Activated naive CD8-positive, alpha-beta T cell treated with anti-CD3 and anti-CD28 coated beads, Interleukin-2, amount 10 ng/mL, durations not matched to agents 7 days and 5 days (primary cell): ENCODE data around the gene PI16. TPM values are rescaled to one million over a fixed set of nuclear protein-coding genes. Genes with fewer than 3 reads are reported as not detected.
A peak's percentile ranks its signal among the peaks of the same experiment; 100 is the strongest.
"Not testable (repeated sequence)": the region's sequence is repeated elsewhere in the genome, so short reads cannot be mapped to it uniquely, and the experiment has no call there.

Source experiments
- ATAC-seq: fragments of 150-1000 bp; cut with Tn5 transposase; one replicate; pipeline ENCODE4 v1.10.0; 2021; ENCODE audit warnings: low read depth, moderate library complexity
- POLR2A ChIA-PET: fragments of 350-600 bp; sonication (Branson Sonifier 250); formaldehyde crosslinking; loops from one replicate; lab custom pipeline; 2021; ENCODE audit warnings: antibody characterized with exemption; lab: Charles Lee
- DNase-seq: peaks from one replicate; pipeline ENCODE4 v3.0.0; 2021
- H3K27ac Mint-ChIP-seq: one replicate; pipeline ENCODE4 v1.8.0; 2022; ENCODE audit warnings: mild to moderate bottlenecking, mixed read lengths
- H3K27me3 Mint-ChIP-seq: one replicate; pipeline ENCODE4 v1.8.0; 2022; ENCODE audit warnings: mild to moderate bottlenecking, moderate library complexity, mixed read lengths
- H3K36me3 Mint-ChIP-seq: one replicate; pipeline ENCODE4 v1.8.0; 2021; ENCODE audit warnings: mild to moderate bottlenecking, mixed read lengths
- H3K4me1 Mint-ChIP-seq: one replicate; pipeline ENCODE4 v1.8.0; 2021; ENCODE audit warnings: mixed read lengths
- H3K4me3 Mint-ChIP-seq: one replicate; pipeline ENCODE4 v1.8.0; 2022; ENCODE audit warnings: mild to moderate bottlenecking, moderate library complexity, mixed read lengths
- H3K9me3 Mint-ChIP-seq: one replicate; pipeline ENCODE4 v1.8.0; 2021; ENCODE audit warnings: mixed read lengths
- total RNA-seq, 2 experiments: library from RNA; stranded (reverse); gene quantifications; one replicate each; pipeline ENCODE4 v1.2.3, GENCODE V29; 2021

PI16 gene
- total RNA-seq, 2 experiments from 2014 or later: 0.37 to 0.86 TPM

GRCh38 chr6:36934901-36935300 is 19.6 kb upstream of the PI16 start:
- POLR2A ChIA-PET: no interaction called here
- no peak for ATAC-seq
- Mint-ChIP-seq H3K27me3 (peaks cover 14% of the 10 kb centered on the region), H3K36me3 (peaks cover 1% of the 10 kb centered on the region), H3K4me1 (peaks cover 5% of the 10 kb centered on the region), H3K4me3 (no peak overlapping the region), H3K9me3 (no peaks in the 10 kb centered on the region), H3K27ac (no peak overlapping the region)
- no peak for DNase-seq

GRCh38 chr6:36936824-36937223 is 17.7 kb upstream of the PI16 start:
- POLR2A ChIA-PET: interaction anchor here (0.8 to 1.2 kb wide), 3 partner anchors 13 to 174 kb away, joined by 3 to 4 read pairs (median 3); no protein-coding TSS in a partner anchor
- no peak for DNase-seq
- Mint-ChIP-seq H3K4me1 (peaks cover 5% of the 10 kb centered on the region), H3K27ac (no peak overlapping the region), H3K27me3 (peaks cover 18% of the 10 kb centered on the region), H3K36me3 (peaks cover 1% of the 10 kb centered on the region), H3K4me3 (no peak overlapping the region), H3K9me3 (no peaks in the 10 kb centered on the region)
- no peak for ATAC-seq

DNA sequence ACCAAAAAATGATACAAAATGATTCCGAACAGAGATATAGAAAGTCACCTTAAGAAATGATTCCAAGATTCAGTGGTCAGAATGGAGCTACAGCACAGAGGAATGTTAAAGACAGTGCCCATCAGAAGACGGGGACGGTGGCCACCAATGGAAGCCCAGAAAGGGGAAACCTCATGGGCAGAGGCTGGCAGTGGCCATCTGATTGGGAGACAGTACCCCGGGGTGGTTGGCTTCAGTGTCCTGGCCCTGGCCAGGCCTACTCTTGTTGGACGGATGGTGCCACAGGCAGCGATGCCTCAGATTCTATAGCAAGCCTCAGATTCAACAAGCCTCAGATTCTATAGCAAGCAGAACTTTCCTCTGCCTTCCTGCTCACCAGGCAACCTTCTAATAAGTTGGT is 16.6 kb upstream of the PI16 start:
- Mint-ChIP-seq H3K4me1 (peaks cover 7% of the 10 kb centered on the region), H3K27me3 (peaks cover 20% of the 10 kb centered on the region), H3K36me3 (peaks cover under 1% of the 10 kb centered on the region), H3K9me3 (no peaks in the 10 kb centered on the region), H3K4me3 (no peak overlapping the region), H3K27ac (no peak overlapping the region)
- ATAC-seq (no peak), DNase-seq (no peak)
- POLR2A ChIA-PET: interaction anchor here (1.2 kb wide), 1 partner anchor 25 kb away, joined by 4 read pairs; no protein-coding TSS in a partner anchor

DNA sequence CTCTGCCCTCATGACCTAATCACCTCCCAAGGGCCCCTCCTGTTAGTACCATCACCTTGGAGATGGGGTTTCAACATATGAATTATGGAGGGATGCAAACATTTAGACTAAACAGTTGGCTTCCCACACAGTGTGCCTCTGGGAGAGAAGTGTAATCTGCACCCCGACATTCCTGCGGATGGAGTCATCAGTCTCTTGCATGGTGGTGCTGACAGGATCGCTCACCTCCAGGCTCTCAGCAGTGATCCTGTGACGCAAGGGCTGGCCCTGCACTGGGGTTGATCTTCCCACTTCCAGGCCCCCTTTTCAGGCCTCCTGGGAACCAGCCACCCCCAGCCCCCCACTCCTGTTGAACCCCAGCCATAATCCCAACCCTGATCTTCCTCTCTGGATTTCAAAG is 16.0 kb upstream of the PI16 start:
- Mint-ChIP-seq H3K27me3 (peaks cover 25% of the 10 kb centered on the region), H3K4me3 (no peak overlapping the region), H3K4me1 (peaks cover 7% of the 10 kb centered on the region), H3K27ac (no peak overlapping the region), H3K36me3 (no peaks in the 10 kb centered on the region), H3K9me3 (no peaks in the 10 kb centered on the region)
- ATAC-seq (no peak), DNase-seq (no peak)
- POLR2A ChIA-PET: no interaction called here

- ATAC-seq, H3K4me1 Mint-ChIP-seq, H3K27ac Mint-ChIP-seq, H3K36me3 Mint-ChIP-seq, POLR2A ChIA-PET, H3K9me3 Mint-ChIP-seq, DNase-seq, H3K4me3 Mint-ChIP-seq: not testable (repeated sequence)
- H3K27me3 Mint-ChIP-seq: peaks cover 29% of the 10 kb centered on the region
Measured at GRCh38 chr6:36939005-36939404, 15.5 kb upstream of the PI16 start.

- no peak overlapping the region for H3K4me3 Mint-ChIP-seq
- no peaks in the 10 kb centered on the region for H3K36me3 Mint-ChIP-seq
- peaks cover 34% of the 10 kb centered on the region for H3K27me3 Mint-ChIP-seq
- POLR2A ChIA-PET: no interaction called here
- no peaks in the 10 kb centered on the region for H3K9me3 Mint-ChIP-seq
- ATAC-seq: no peak
- H3K27ac Mint-ChIP-seq: no peak overlapping the region
- H3K4me1 Mint-ChIP-seq: peaks cover 5% of the 10 kb centered on the region
- DNase-seq: no peak
Measured at GRCh38 chr6:36940027-36940426, 14.5 kb upstream of the PI16 start.

DNA sequence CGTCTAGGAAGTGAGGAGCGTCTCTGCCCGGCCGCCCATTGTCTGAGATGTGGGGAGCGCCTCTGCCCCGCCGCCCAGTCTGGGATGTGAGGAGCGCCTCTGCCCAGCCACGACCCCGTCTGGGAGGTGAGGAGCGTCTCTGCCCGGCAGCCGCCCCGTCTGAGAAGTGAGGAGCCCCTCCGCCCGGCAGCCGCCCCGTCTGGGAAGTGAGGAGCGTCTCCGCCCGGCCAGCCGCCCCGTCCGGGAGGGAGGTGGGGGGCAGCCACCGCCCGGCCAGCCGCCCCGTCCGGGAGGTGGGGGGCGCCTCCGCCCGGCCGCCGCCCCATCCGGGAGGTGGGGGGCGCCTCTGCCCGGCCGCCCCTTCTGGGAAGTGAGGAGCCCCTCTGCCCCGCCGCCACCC is 13.0 kb upstream of the PI16 start:
- DNase-seq, H3K9me3 Mint-ChIP-seq, H3K4me3 Mint-ChIP-seq, H3K27ac Mint-ChIP-seq, POLR2A ChIA-PET, H3K4me1 Mint-ChIP-seq, H3K36me3 Mint-ChIP-seq, ATAC-seq: not testable (repeated sequence)
- peaks cover 26% of the 10 kb centered on the region for H3K27me3 Mint-ChIP-seq

- POLR2A ChIA-PET, H3K4me3 Mint-ChIP-seq, H3K4me1 Mint-ChIP-seq, ATAC-seq, H3K9me3 Mint-ChIP-seq, H3K36me3 Mint-ChIP-seq, H3K27ac Mint-ChIP-seq, DNase-seq: not testable (repeated sequence)
- peaks cover 24% of the 10 kb centered on the region for H3K27me3 Mint-ChIP-seq
Measured at GRCh38 chr6:36942329-36942728, 12.2 kb upstream of the PI16 start.

DNA sequence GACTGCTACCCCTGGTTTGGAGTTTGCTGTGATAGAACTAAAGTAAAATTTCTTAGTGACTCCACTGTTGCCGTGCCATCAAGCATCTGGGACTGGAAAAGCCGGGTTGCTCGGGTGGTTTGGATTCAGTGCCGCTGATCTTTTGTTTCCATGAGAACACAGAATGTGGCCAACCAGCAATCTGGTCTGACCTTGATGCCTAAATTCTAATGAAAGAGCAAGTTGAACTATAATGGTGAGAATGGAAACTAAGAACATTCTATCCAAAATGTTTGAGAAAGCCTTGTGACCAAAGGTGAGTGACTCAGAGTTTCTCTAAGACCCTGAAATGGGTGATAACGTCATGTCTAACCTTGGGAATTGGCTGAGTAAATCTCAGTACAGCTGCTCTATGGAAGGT is 9.9 kb upstream of the PI16 start:
- no peak for DNase-seq
- Mint-ChIP-seq H3K27ac (no peak overlapping the region), H3K27me3 (peaks cover 24% of the 10 kb centered on the region), H3K36me3 (no peaks in the 10 kb centered on the region), H3K4me3 (no peak overlapping the region), H3K4me1 (peaks cover 20% of the 10 kb centered on the region), H3K9me3 (no peaks in the 10 kb centered on the region)
- ATAC-seq: no peak
- POLR2A ChIA-PET: no interaction called here

GRCh38 chr6:36945301-36945700 is 9.2 kb upstream of the PI16 start:
- Mint-ChIP-seq H3K36me3 (no peaks in the 10 kb centered on the region), H3K4me3 (no peak overlapping the region), H3K4me1 (peaks cover 23% of the 10 kb centered on the region), H3K9me3 (no peaks in the 10 kb centered on the region), H3K27me3 (peaks cover 23% of the 10 kb centered on the region), H3K27ac (no peak overlapping the region)
- DNase-seq: no peak
- POLR2A ChIA-PET: no interaction called here
- no peak for ATAC-seq

DNA sequence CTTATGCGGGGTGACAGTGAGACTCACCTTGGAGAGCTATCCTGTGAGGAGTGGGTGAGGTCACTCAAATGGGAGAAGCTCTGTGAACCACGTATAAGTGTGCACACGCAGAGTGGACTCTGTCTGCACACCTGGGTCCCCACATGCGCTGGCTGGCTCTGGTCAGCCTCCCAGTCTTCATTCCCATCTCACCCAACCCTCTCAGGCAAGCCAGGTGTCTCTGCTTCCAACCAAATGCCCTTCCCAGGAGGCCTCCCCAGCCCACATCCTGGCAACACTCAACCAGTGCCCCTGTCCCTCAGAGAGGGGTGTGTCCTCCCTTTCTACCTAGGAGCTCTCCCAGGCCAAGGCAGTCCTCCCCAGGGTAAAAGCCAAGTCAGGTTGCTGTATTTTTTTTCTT is 8.0 kb upstream of the PI16 start:
- no peak for DNase-seq
- Mint-ChIP-seq H3K27ac (peak overlapping the region; percentile 6), H3K4me3 (no peak overlapping the region), H3K36me3 (no peaks in the 10 kb centered on the region), H3K9me3 (no peaks in the 10 kb centered on the region), H3K27me3 (peaks cover 22% of the 10 kb centered on the region), H3K4me1 (peaks cover 23% of the 10 kb centered on the region)
- ATAC-seq: no peak
- POLR2A ChIA-PET: interaction anchor here (2.1 kb wide), 1 partner anchor 39 kb away, joined by 7 read pairs; the partner anchor contains the start of gene MTCH1

DNA sequence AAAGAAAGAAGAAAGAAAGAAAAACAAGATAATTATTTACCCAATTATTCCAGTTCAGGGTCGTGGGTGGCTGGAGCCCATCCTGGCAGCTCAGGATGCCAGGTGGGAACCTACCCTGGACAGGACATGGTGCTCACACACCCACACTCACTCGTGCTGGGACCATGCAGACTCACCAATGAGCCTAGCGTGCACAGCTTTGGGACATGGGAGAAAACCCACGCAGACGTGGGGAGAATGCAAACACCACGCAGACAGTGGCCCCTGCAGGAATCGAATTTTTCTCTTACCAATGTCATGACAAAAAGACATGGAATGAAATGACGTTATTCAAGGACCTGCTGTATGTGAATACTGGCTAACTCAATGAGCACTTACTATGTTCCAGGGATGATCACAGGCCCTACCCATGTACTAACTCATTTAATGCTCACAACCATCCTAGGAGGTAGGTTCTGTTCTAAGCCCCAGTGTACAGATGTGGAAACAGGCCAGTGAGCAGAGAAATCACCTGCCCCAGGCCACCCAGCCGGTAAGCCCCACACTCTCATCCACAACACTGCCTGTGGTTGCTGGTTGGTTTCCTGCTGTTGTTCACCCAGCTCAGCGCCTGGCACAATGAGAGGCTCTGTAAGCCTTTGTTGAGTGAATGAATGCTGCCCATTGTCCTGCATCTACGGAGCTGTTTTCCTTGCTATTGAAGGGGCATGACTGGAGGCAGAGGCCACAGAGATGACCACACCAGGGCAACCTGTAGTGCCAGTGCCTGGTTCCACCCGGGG is 6.8 kb upstream of the PI16 start:
- Mint-ChIP-seq H3K4me3 (peak overlapping the region; percentile 60), H3K4me1 (peaks cover 22% of the 10 kb centered on the region), H3K36me3 (no peaks in the 10 kb centered on the region), H3K27ac (no peak overlapping the region), H3K9me3 (no peaks in the 10 kb centered on the region), H3K27me3 (peaks cover 19% of the 10 kb centered on the region)
- POLR2A ChIA-PET: interaction anchor here (0.9 to 2.1 kb wide), 2 partner anchors 35 to 38 kb away, joined by 3 to 7 read pairs; partner anchors contain the start of gene MTCH1
- peak; percentile 97 for ATAC-seq
- peak; percentile 53 for DNase-seq

- Mint-ChIP-seq H3K4me1 (peaks cover 31% of the 10 kb centered on the region), H3K27me3 (peaks cover 10% of the 10 kb centered on the region)
- H3K9me3 Mint-ChIP-seq, DNase-seq, H3K27ac Mint-ChIP-seq, H3K36me3 Mint-ChIP-seq, H3K4me3 Mint-ChIP-seq, ATAC-seq: not testable (repeated sequence)
- POLR2A ChIA-PET: interaction anchor here (0.9 kb wide), 1 partner anchor 36 kb away, joined by 3 read pairs; no protein-coding TSS in a partner anchor
Measured at GRCh38 chr6:36949076-36949475, 5.5 kb upstream of the PI16 start.

DNA sequence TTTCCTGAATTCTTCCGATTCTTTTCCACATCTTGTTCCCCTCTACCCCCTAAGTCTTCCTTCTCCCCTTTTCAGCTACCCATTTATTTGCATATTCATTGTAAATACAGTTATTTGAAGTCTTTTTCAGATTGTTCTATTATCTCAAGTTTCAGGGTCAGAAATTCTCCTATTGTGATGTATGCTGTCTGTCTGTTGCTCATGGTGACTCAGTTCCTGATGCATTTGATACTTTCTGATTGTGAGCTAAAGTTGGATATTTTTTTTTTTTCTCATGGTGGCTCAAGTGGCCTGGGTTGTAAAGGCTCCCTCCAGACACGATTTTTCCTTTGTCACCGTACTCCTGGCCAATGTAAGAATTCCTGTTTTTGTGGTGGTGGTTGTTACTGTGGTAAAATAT is 4.9 kb upstream of the PI16 start:
- Mint-ChIP-seq H3K9me3 (no peaks in the 10 kb centered on the region), H3K36me3 (no peaks in the 10 kb centered on the region), H3K4me3 (no peak overlapping the region), H3K4me1 (peaks cover 35% of the 10 kb centered on the region), H3K27me3 (peaks cover 8% of the 10 kb centered on the region), H3K27ac (no peak overlapping the region)
- DNase-seq: no peak
- POLR2A ChIA-PET: no interaction called here
- no peak for ATAC-seq
